Stomach (tissue), 4 donors: Measurements from ENCODE around the gene WNT5B.

ENCODE experiments used
- EP300 ChIP-seq: sonication (generic); formaldehyde crosslinking; IDR thresholded peaks from one replicate; pipeline ENCODE4 v1.6.1; 2017; ENCODE audit warnings: antibody characterized with exemption
- POLR2A ChIP-seq, 4 donors: fragments of 450-650 bp; IDR thresholded peaks; one replicate each; pipeline ENCODE4 v1.6.1; 2016; ENCODE audit warnings: antibody characterized with exemption in 4 of 4, control low read depth in 2 of 4, mild to moderate bottlenecking in 1 of 4, moderate library complexity in 1 of 4

DNA sequence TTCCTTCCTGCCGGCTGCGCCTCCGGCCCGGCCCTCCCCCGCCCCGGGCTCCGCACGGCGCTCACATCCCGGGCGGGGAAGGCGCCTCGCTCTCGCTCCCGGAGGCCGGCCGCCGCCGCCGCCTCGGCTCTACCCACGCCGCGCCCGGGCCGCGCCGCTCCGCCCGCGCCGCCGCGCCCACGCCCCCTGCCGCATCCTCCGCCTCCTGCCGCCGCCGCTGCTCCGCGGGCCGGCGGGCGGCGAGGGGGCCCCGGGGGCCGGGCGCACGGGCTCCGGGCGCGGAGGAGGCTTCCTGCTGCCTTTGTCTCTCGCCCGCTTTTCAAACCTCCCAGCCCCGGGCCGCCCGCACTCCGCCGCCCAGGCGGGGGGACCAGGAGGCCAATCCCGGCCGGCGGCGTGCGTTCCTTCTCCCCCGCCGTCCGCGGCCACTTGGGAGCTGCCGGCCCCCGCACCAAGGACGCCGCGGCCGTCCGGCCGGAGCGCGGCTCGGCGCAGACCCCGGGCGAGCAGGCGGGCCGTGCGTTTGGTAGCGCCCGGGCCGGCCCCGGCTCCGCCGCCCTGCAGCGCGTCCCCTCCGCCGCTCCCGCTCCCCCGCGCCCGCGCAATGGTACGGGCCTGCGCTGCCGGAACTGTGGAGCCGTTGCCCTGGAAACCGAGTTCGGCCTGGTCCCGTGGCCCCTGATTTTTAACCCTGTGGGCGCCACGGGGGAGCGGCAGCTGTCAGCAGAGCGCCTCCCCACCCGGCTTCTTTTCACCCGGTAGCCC is 34.6 kb upstream of the WNT5B start, which contains the start of gene FBXL14:
- TF ChIP-seq POLR2A (IDR thresholded peaks at IDR 0.05), result no peak
- no peak for TF ChIP-seq EP300
